NCI-H2171 treated with DMSO at 0.1 percent for 48 hours (cell line): ENCODE measurements around the gene DHX58.

Source experiments
- DNase-seq: peaks from one replicate; lab custom pipeline; 2025; lab: John Stamatoyannopoulos, UW

The DHX58 gene

GRCh38 chr17:42053731-42054500, 58.6 kb downstream of the DHX58 start:
- DNase-seq = no peak

GRCh38 chr17:42052346-42052877, 60.1 kb downstream of the DHX58 start:
- DNase-seq = no peak

- DNase-seq = no peak
These were observed 60.9 kb downstream of the DHX58 start for GRCh38 chr17:42051645-42052044.
